ENCODE results near the gene CYB5R3.

- TF ChIP-seq CTCF (IDR thresholded peaks at IDR 0.05) (no peak), POLR2AphosphoS2 (conservative IDR thresholded peaks at IDR 0.05; ENCODE audit: low read length) (no peak), BHLHE40 (IDR thresholded peaks at IDR 0.05; ENCODE audit: low read depth, low read length) (no peak), REST (IDR thresholded peaks at IDR 0.05) (no peak), MAZ (IDR thresholded peaks at IDR 0.05; ENCODE audit: borderline replicate concordance, low read depth, low read length) (no peak), EP300 (IDR thresholded peaks at IDR 0.05) (no peak), POLR2A (IDR thresholded peaks at IDR 0.05; ENCODE audit: low read length) (no peak), HEYL (CRISPR knock-in tag; IDR thresholded peaks at IDR 0.05) (no peak), EHF (CRISPR knock-in tag; IDR thresholded peaks at IDR 0.05) (no peak), MAX (IDR thresholded peaks at IDR 0.05) (no peak), KDM5A (IDR thresholded peaks at IDR 0.05) (no peak), MYC (IDR thresholded peaks at IDR 0.05; ENCODE audit: borderline replicate concordance, low read length) (no peak), SMC3 (IDR thresholded peaks at IDR 0.05) (no peak)
Measured at GRCh38 chr22:42654436-42655073, 5.4 kb upstream of the CYB5R3 start.
